Loucy (cell line): ENCODE measurements around the gene PIPOX.

Experiments
- H2AFZ ChIP-seq: fragments of 200-600 bp; sonication (generic); 2 replicates; pipeline ENCODE4 v1.6.0; 2016; ENCODE audit warnings: antibody characterized with exemption, mild to moderate bottlenecking, low read length, moderate library complexity
- H3F3A ChIP-seq: fragments of 200-600 bp; 2 replicates; pipeline ENCODE4 v1.6.0; 2016; ENCODE audit warnings: antibody characterized with exemption, low read depth, mild to moderate bottlenecking
- H3K27me3 ChIP-seq: fragments of 200-600 bp; sonication (generic); 2 replicates; pipeline ENCODE4 v1.6.1; 2014; ENCODE audit warnings: low read length, mild to moderate bottlenecking; ENCODE audit not compliant: insufficient read depth, poor library complexity, severe bottlenecking
- H3K36me3 ChIP-seq: fragments of 200-600 bp; sonication (generic); 2 replicates; pipeline ENCODE4 v1.6.1; 2016; ENCODE audit warnings: low read length; ENCODE audit not compliant: insufficient read depth
- H3K4me1 ChIP-seq: fragments of 200-600 bp; sonication (generic); 2 replicates; pipeline ENCODE4 v1.5.1; 2014; ENCODE audit warnings: low read length, mild to moderate bottlenecking; ENCODE audit not compliant: insufficient read depth, poor library complexity, severe bottlenecking
- H3K4me2 ChIP-seq: fragments of 200-600 bp; sonication (generic); 2 replicates; pipeline ENCODE4 v1.6.0; 2014; ENCODE audit warnings: antibody characterized with exemption, low read length, low read depth, mild to moderate bottlenecking; ENCODE audit not compliant: poor library complexity, severe bottlenecking
- H3K4me3 ChIP-seq: fragments of 200-600 bp; sonication (generic); 2 replicates; pipeline ENCODE4 v1.5.1; 2014; ENCODE audit warnings: low read length, mild to moderate bottlenecking, mixed read lengths; ENCODE audit not compliant: poor library complexity, severe bottlenecking
- H3K79me2 ChIP-seq: fragments of 200-600 bp; sonication (generic); 2 replicates; pipeline ENCODE4 v1.6.1; 2014; ENCODE audit warnings: low read length; ENCODE audit not compliant: insufficient read depth
- H3K9ac ChIP-seq: fragments of 200-600 bp; sonication (generic); 2 replicates; pipeline ENCODE4 v1.6.0; 2014; ENCODE audit warnings: mild to moderate bottlenecking, low read depth, low read length, moderate library complexity; ENCODE audit not compliant: poor library complexity, severe bottlenecking
- H3K9me2 ChIP-seq: fragments of 200-600 bp; sonication (generic); replicated peaks from 2 replicates; pipeline ENCODE4 v1.6.1; 2016; ENCODE audit warnings: low read depth, low read length, mixed read lengths
- H3K9me3 ChIP-seq: fragments of 200-600 bp; sonication (generic); 2 replicates; pipeline ENCODE4 v1.6.1; 2014; ENCODE audit warnings: mild to moderate bottlenecking, antibody characterized with exemption, low read length, low read depth; ENCODE audit not compliant: insufficient read depth
- H4K20me1 ChIP-seq: fragments of 200-600 bp; sonication (generic); 2 replicates; pipeline ENCODE4 v1.6.0; 2014; ENCODE audit warnings: antibody characterized with exemption, low read length, mild to moderate bottlenecking; ENCODE audit not compliant: insufficient read depth, poor library complexity, severe bottlenecking
- EZH2phosphoT487 ChIP-seq: fragments of 200-600 bp; IDR thresholded peaks from 2 replicates; pipeline ENCODE4 v1.6.1; 2018; ENCODE audit warnings: antibody characterized with exemption, mild to moderate bottlenecking, moderate library complexity, borderline replicate concordance
- TF ChIP-seq, protein P1 (sequence below): fragments of 200-600 bp; sonication (generic); conservative IDR thresholded peaks from 2 replicates; pipeline ENCODE4 v1.5.1; 2014; ENCODE audit warnings: mild to moderate bottlenecking, antibody characterized with exemption, low read length

PIPOX gene

GRCh38 chr17:29057361-29057760, 14.4 kb downstream of the PIPOX start:
- Histone ChIP-seq H3K9ac (no peak overlapping the region), H3K4me1 (no peaks in the 10 kb centered on the region), H3K27me3 (no peaks in the 10 kb centered on the region), H3K4me2 (no peak overlapping the region), H3K79me2 (no peaks in the 10 kb centered on the region), H3K9me3 (no peaks in the 10 kb centered on the region), H3F3A (no peaks in the 10 kb centered on the region), H2AFZ (no peak overlapping the region), H4K20me1 (no peaks in the 10 kb centered on the region), H3K36me3 (no peaks in the 10 kb centered on the region), H3K4me3 (no peak overlapping the region), H3K9me2 (no peaks in the 10 kb centered on the region)
- TF ChIP-seq, protein P1, sequence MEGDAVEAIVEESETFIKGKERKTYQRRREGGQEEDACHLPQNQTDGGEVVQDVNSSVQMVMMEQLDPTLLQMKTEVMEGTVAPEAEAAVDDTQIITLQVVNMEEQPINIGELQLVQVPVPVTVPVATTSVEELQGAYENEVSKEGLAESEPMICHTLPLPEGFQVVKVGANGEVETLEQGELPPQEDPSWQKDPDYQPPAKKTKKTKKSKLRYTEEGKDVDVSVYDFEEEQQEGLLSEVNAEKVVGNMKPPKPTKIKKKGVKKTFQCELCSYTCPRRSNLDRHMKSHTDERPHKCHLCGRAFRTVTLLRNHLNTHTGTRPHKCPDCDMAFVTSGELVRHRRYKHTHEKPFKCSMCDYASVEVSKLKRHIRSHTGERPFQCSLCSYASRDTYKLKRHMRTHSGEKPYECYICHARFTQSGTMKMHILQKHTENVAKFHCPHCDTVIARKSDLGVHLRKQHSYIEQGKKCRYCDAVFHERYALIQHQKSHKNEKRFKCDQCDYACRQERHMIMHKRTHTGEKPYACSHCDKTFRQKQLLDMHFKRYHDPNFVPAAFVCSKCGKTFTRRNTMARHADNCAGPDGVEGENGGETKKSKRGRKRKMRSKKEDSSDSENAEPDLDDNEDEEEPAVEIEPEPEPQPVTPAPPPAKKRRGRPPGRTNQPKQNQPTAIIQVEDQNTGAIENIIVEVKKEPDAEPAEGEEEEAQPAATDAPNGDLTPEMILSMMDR: no peak
- no peak for TF ChIP-seq EZH2phosphoT487

GRCh38 chr17:29058391-29058790, 15.4 kb downstream of the PIPOX start:
- Histone ChIP-seq H3K4me3 (no peak overlapping the region), H3F3A (no peaks in the 10 kb centered on the region), H3K27me3 (no peaks in the 10 kb centered on the region), H3K4me2 (no peak overlapping the region), H3K36me3 (no peaks in the 10 kb centered on the region), H3K4me1 (no peaks in the 10 kb centered on the region), H3K9me3 (no peaks in the 10 kb centered on the region), H4K20me1 (no peaks in the 10 kb centered on the region), H2AFZ (no peak overlapping the region), H3K9ac (no peak overlapping the region), H3K79me2 (no peaks in the 10 kb centered on the region), H3K9me2 (no peaks in the 10 kb centered on the region)
- no peak for TF ChIP-seq EZH2phosphoT487
- TF ChIP-seq, protein P1: no peak

DNA sequence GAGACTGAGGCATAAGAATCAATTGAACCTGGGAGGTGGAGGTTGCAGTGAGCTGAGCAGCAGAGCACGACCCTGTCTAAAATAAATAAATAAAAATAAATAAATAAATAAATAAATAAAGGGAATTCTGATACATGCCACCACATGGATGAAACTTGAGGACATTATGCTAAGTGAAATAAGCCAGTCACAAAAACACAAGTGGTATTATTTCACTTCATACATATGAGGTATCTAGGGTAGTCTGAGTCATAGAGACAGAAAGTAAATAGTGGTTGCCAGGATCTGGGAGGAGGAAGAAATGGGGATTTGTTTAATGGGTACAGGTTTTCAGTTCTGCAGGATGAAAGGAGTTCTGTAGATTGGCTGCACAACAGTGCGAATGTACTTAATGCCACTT, 16.3 kb downstream of the PIPOX start:
- Histone ChIP-seq H3K36me3 (no peaks in the 10 kb centered on the region), H3K9ac (no peak overlapping the region), H2AFZ (no peak overlapping the region), H3K4me2 (no peak overlapping the region), H3K9me2 (no peaks in the 10 kb centered on the region), H3K27me3 (no peaks in the 10 kb centered on the region), H3K4me1 (no peaks in the 10 kb centered on the region), H3F3A (no peaks in the 10 kb centered on the region), H3K9me3 (no peaks in the 10 kb centered on the region), H3K4me3 (no peak overlapping the region), H3K79me2 (no peaks in the 10 kb centered on the region), H4K20me1 (no peaks in the 10 kb centered on the region)
- no peak for TF ChIP-seq EZH2phosphoT487

GRCh38 chr17:29060475-29060874, 17.5 kb downstream of the PIPOX start:
- Histone ChIP-seq H3K9me2 (no peaks in the 10 kb centered on the region), H3K4me1 (no peaks in the 10 kb centered on the region), H2AFZ (no peak overlapping the region), H3K27me3 (no peaks in the 10 kb centered on the region), H3K79me2 (no peaks in the 10 kb centered on the region), H3F3A (no peaks in the 10 kb centered on the region), H3K36me3 (no peaks in the 10 kb centered on the region), H4K20me1 (no peaks in the 10 kb centered on the region), H3K4me2 (no peak overlapping the region), H3K4me3 (no peak overlapping the region), H3K9me3 (no peaks in the 10 kb centered on the region), H3K9ac (no peak overlapping the region)
- TF ChIP-seq EZH2phosphoT487: no peak
- TF ChIP-seq, protein P1: no peak
